Iris pigment epithelial cell (primary cell): ENCODE results near the gene SLC25A43.
"Not testable (repeated sequence)": the region's sequence is repeated elsewhere in the genome, so short reads cannot be mapped to it uniquely, and the experiment has no call there.

Experiments used
- DNase-seq: peaks from one replicate; pipeline ENCODE4 v3.0.0-alpha.2; 2011; ENCODE audit warnings: low read depth

The SLC25A43 gene

GRCh38 chrX:119468551-119469312 is 69.6 kb downstream of the SLC25A43 start:
- DNase-seq, result peak; percentile 75

- no peak for DNase-seq
Measured at GRCh38 chrX:119469313-119469635, 70.1 kb downstream of the SLC25A43 start.

GRCh38 chrX:119474615-119475388 is 75.7 kb downstream of the SLC25A43 start:
- no peak for DNase-seq

- peak; percentile 31 for DNase-seq
Measured at GRCh38 chrX:119475389-119476101, 76.4 kb downstream of the SLC25A43 start.

- peak; percentile 95 for DNase-seq
Measured at GRCh38 chrX:119477812-119478232, 78.7 kb downstream of the SLC25A43 start.

GRCh38 chrX:119478504-119478903 is 79.4 kb downstream of the SLC25A43 start:
- DNase-seq, result no peak

- no peak for DNase-seq
Measured at GRCh38 chrX:119479845-119480244, 80.7 kb downstream of the SLC25A43 start.

GRCh38 chrX:119481323-119481801 is 82.2 kb downstream of the SLC25A43 start:
- DNase-seq, result no peak

- DNase-seq, result no peak
Measured at GRCh38 chrX:119482041-119482440, 82.9 kb downstream of the SLC25A43 start.

- peak; percentile 45 for DNase-seq
Measured at GRCh38 chrX:119482481-119483480, 83.6 kb downstream of the SLC25A43 start.

GRCh38 chrX:119486745-119487144 is 87.6 kb downstream of the SLC25A43 start:
- DNase-seq, result no peak

GRCh38 chrX:119487766-119488165 is 88.6 kb downstream of the SLC25A43 start:
- DNase-seq, result not testable (repeated sequence)

- peak; percentile 41 for DNase-seq
Measured at GRCh38 chrX:119488749-119489148, 89.6 kb downstream of the SLC25A43 start.

- no peak for DNase-seq
Measured at GRCh38 chrX:119489212-119490074, 90.3 kb downstream of the SLC25A43 start.

GRCh38 chrX:119492463-119492862 is 93.3 kb downstream of the SLC25A43 start:
- DNase-seq, result no peak

GRCh38 chrX:119493851-119494495 is 94.8 kb downstream of the SLC25A43 start:
- DNase-seq, result not testable (repeated sequence)

- DNase-seq, result no peak
Measured at GRCh38 chrX:119495734-119496726, 96.9 kb downstream of the SLC25A43 start.

- no peak for DNase-seq
Measured at GRCh38 chrX:119497185-119497584, 98.0 kb downstream of the SLC25A43 start.
